Glomerular endothelial cell (primary cell): ENCODE measurements around the gene CRTC3. TPM values are rescaled to one million over a fixed set of nuclear protein-coding genes. Genes with fewer than 3 reads are reported as not detected.
"Not testable (repeated sequence)": the region's sequence is repeated elsewhere in the genome, so short reads cannot be mapped to it uniquely, and the experiment has no call there.

Experiments
- DNase-seq: peaks from one replicate; pipeline ENCODE4 v3.0.0-alpha.2; 2011; ENCODE audit warnings: low read depth, low spot score; ENCODE audit errors: extremely low read depth
- total RNA-seq: library from RNA; depleted of rRNA; stranded (reverse); fragments of >200 nt; gene quantifications from 2 replicates; pipeline ENCODE4 v1.2.3, GENCODE V29; 2015

The CRTC3 gene
- 13.3 and 22.9 TPM in 2 replicates for total RNA-seq

- no peak for DNase-seq
Observed at GRCh38 chr15:90529371-90530249, at the start of gene CRTC3. Gene CRTC3, plus strand, starts transcription at chr15:90529923. Its CDS starts 149 bp downstream, at chr15:90530072.

GRCh38 chr15:90481023-90481422 is 48.7 kb upstream of the CRTC3 start:
- no peak for DNase-seq

- no peak for DNase-seq
Observed at GRCh38 chr15:90482124-90483011, 47.4 kb upstream of the CRTC3 start.

- no peak for DNase-seq
Observed at GRCh38 chr15:90483012-90483307, 46.8 kb upstream of the CRTC3 start.

GRCh38 chr15:90483637-90484036 is 46.1 kb upstream of the CRTC3 start:
- no peak for DNase-seq

- no peak for DNase-seq
Observed at GRCh38 chr15:90487186-90487585, 42.5 kb upstream of the CRTC3 start.

GRCh38 chr15:90489514-90489913 is 40.2 kb upstream of the CRTC3 start:
- no peak for DNase-seq

- no peak for DNase-seq
Observed at GRCh38 chr15:90489944-90490343, 39.8 kb upstream of the CRTC3 start.

GRCh38 chr15:90493647-90494046 is 36.1 kb upstream of the CRTC3 start:
- DNase-seq, result no peak

GRCh38 chr15:90495067-90495466 is 34.7 kb upstream of the CRTC3 start:
- DNase-seq, result no peak

GRCh38 chr15:90496791-90497190 is 32.9 kb upstream of the CRTC3 start:
- no peak for DNase-seq

GRCh38 chr15:90497376-90497775 is 32.3 kb upstream of the CRTC3 start:
- DNase-seq, result no peak

- no peak for DNase-seq
Observed at GRCh38 chr15:90497912-90498311, 31.8 kb upstream of the CRTC3 start.

GRCh38 chr15:90500171-90500570 is 29.6 kb upstream of the CRTC3 start:
- no peak for DNase-seq

- DNase-seq, result no peak
Observed at GRCh38 chr15:90501898-90502297, 27.8 kb upstream of the CRTC3 start.

- DNase-seq, result not testable (repeated sequence)
Observed at GRCh38 chr15:90510781-90511180, 18.9 kb upstream of the CRTC3 start.

GRCh38 chr15:90511211-90511618 is 18.5 kb upstream of the CRTC3 start:
- DNase-seq, result not testable (repeated sequence)

GRCh38 chr15:90512276-90512675 is 17.4 kb upstream of the CRTC3 start:
- no peak for DNase-seq

GRCh38 chr15:90512981-90513380 is 16.7 kb upstream of the CRTC3 start:
- no peak for DNase-seq

- DNase-seq, result no peak
Observed at GRCh38 chr15:90513448-90513847, 16.3 kb upstream of the CRTC3 start.

- DNase-seq, result not testable (repeated sequence)
Observed at GRCh38 chr15:90513893-90514292, 15.8 kb upstream of the CRTC3 start.

GRCh38 chr15:90519688-90520087 is 10.0 kb upstream of the CRTC3 start:
- DNase-seq, result no peak
